Lung (tissue), 12 donors: ENCODE results near the gene KCNMB2. TPM values are rescaled to one million over a fixed set of nuclear protein-coding genes. Genes with fewer than 3 reads are reported as not detected.

Experiments
- ATAC-seq: fragments of 200-7000 bp; cut with Tn5 transposase; one replicate; pipeline ENCODE4 v1.9.1; 2020; ENCODE audit warnings: moderate number of reproducible peaks; ENCODE audit not compliant: insufficient read depth, low FRiP score
- DNase-seq, 3 donors: peaks; one replicate each; pipeline ENCODE4 v3.0.0-alpha.2; 2013 to 2017
- H3K27ac ChIP-seq, 2 donors: one replicate each; pipeline ENCODE4 v1.5.1; 2013; ENCODE audit warnings: mild to moderate bottlenecking in 2 of 2, moderate library complexity in 2 of 2, control low read depth in 1 of 2, inconsistent platforms in 1 of 2, low read depth in 1 of 2, low read length in 1 of 2
- H3K27me3 ChIP-seq, 3 donors: one replicate each; pipeline ENCODE4 v1.5.1; 2013; ENCODE audit warnings: low read length in 2 of 3; ENCODE audit not compliant: control insufficient read depth in 3 of 3, insufficient read depth in 3 of 3
- H3K36me3 ChIP-seq, 4 donors: one replicate each; pipeline ENCODE4 v1.5.1; 2013; ENCODE audit warnings: low read length in 4 of 4, mild to moderate bottlenecking in 1 of 4, moderate library complexity in 1 of 4; ENCODE audit not compliant: control insufficient read depth in 4 of 4, insufficient read depth in 4 of 4
- H3K4me1 ChIP-seq, 5 donors: one replicate each; pipeline ENCODE4 v1.5.1; 2013; ENCODE audit warnings: low read length in 5 of 5, mild to moderate bottlenecking in 2 of 5, moderate library complexity in 1 of 5; ENCODE audit not compliant: control insufficient read depth in 5 of 5, insufficient read depth in 5 of 5
- H3K4me3 ChIP-seq: one replicate; pipeline ENCODE4 v1.5.1; 2013; ENCODE audit warnings: mild to moderate bottlenecking, control low read depth, moderate library complexity
- H3K9ac ChIP-seq, 2 donors: one replicate each; pipeline ENCODE4 v1.5.1; 2013; ENCODE audit warnings: low read length in 2 of 2, control low read depth in 1 of 2; ENCODE audit not compliant: insufficient read depth in 1 of 2
- H3K9me3 ChIP-seq, 4 donors: one replicate each; pipeline ENCODE4 v1.5.1; 2013; ENCODE audit warnings: low read length in 3 of 4, mild to moderate bottlenecking in 1 of 4, moderate library complexity in 1 of 4; ENCODE audit not compliant: control insufficient read depth in 4 of 4, insufficient read depth in 3 of 4
- CTCF ChIP-seq: IDR thresholded peaks from 2 replicates; pipeline ENCODE4 v1.5.1; 2012; ENCODE audit warnings: mild to moderate bottlenecking; ENCODE audit errors: control extremely low read depth, extremely low read depth
- WGBS, 2 donors: extraction: QIAGEN DNeasy Blood & Tissue Kit; methylation state at CpG; one replicate each; pipeline ENCODE4 v1.1.7; 2013; 5-methylcytosine and 5-hydroxymethylcytosine counted together
- polyA plus RNA-seq, 2 donors: library from polyadenylated mRNA; stranded (reverse); fragments of 200-250 nt; gene quantifications; one replicate each; pipeline ENCODE4 v1.2.1, GENCODE V29; 2013
- total RNA-seq, 2 donors: library from RNA; depleted of rRNA in 1 of 2; stranded (reverse); fragments of >200 nt in 1 of 2; gene quantifications; one replicate each; pipeline ENCODE4 v1.2.1, GENCODE V29; 2014 to 2021
- donor health status: control.
- donor health status: control.
- donor health status: Bipolar disorder and iron deficiency.
- donor health status: healthy.
- donor health status: DM: yes; HTN: yes; CAD: no.

The KCNMB2 gene
- total and polyA plus RNA-seq, 4 donors: 0.62 to 12.2 (median 1.2) TPM

- ATAC-seq (no peak), DNase-seq (peak; percentile 29 to 78 (median 57))
- no peaks in the 10 kb centered on the region for H3K36me3 ChIP-seq
- no peak overlapping the region for H3K27ac ChIP-seq
- H3K9me3 ChIP-seq: no peaks in the 10 kb centered on the region
- H3K4me3 ChIP-seq: no peak overlapping the region
- peaks cover 0 to 20% (median 1%) of the 10 kb centered on the region in 5 donors for H3K4me1 ChIP-seq
- H3K9ac ChIP-seq: no peak overlapping the region
- 45 to 55% methylated on average over 6 of the region's 6 CpGs for WGBS, 2 donors
- no peaks in the 10 kb centered on the region for H3K27me3 ChIP-seq
- TF ChIP-seq CTCF: no peak
These were observed 172.8 kb downstream of the KCNMB2 start for GRCh38 chr3:178709051-178709450.

GRCh38 chr3:178711753-178712152 lies 175.5 kb downstream of the KCNMB2 start:
- peaks cover 0 to 20% (median 8%) of the 10 kb centered on the region in 5 donors for H3K4me1 ChIP-seq
- no peak for DNase-seq
- no peak for TF ChIP-seq CTCF
- H3K27ac ChIP-seq: no peak overlapping the region
- no peak overlapping the region for H3K4me3 ChIP-seq
- H3K27me3 ChIP-seq: no peaks in the 10 kb centered on the region
- no peaks in the 10 kb centered on the region for H3K36me3 ChIP-seq
- WGBS, 2 donors: 56 to 82% methylated on average over 3 of the region's 3 CpGs
- H3K9me3 ChIP-seq: no peaks in the 10 kb centered on the region
- ATAC-seq: no peak
- H3K9ac ChIP-seq: no peak overlapping the region

- ATAC-seq: no peak
- TF ChIP-seq CTCF: no peak
These were observed 176.0 kb downstream of the KCNMB2 start for GRCh38 chr3:178712247-178712646.

More at GRCh38 chr3:178712247-178712646, 176.0 kb downstream of the KCNMB2 start:
- Histone ChIP-seq H3K9ac (no peak overlapping the region), H3K4me1 (peaks cover 0 to 20% (median 8%) of the 10 kb centered on the region in 5 donors), H3K9me3 (no peaks in the 10 kb centered on the region), H3K36me3 (no peaks in the 10 kb centered on the region), H3K4me3 (no peak overlapping the region), H3K27me3 (no peaks in the 10 kb centered on the region), H3K27ac (no peak overlapping the region)
- WGBS, 2 donors: 73 to 74% methylated on average over 5 of the region's 5 CpGs
- peak in 1 of 3 donors; percentile 14 for DNase-seq
